Esophagus squamous epithelium (tissue), 5 donors: ENCODE measurements around the gene OPCML. TPM values are rescaled to one million over a fixed set of nuclear protein-coding genes. Genes with fewer than 3 reads are reported as not detected.

Source experiments
- DNase-seq: peaks from one replicate; lab custom pipeline; 2025; lab: John Stamatoyannopoulos, UW
- H3K27ac ChIP-seq, 4 donors: fragments of 200-600 bp; sonication (generic); one replicate each; pipeline ENCODE4 v1.5.1; 2016 to 2019; ENCODE audit warnings: mild to moderate bottlenecking in 1 of 4
- H3K27me3 ChIP-seq, 4 donors: fragments of 200-600 bp; sonication (generic); 1 replicate in 3 of 4; 2 replicates in 1 of 4; pipeline versions ENCODE4 v1.5.1 to v1.6.0; 2017 to 2021; ENCODE audit warnings: antibody characterized with exemption in 1 of 4
- H3K36me3 ChIP-seq, 3 donors: fragments of 200-600 bp; sonication (generic); one replicate each; pipeline ENCODE4 v1.5.1; 2016 to 2019
- H3K4me1 ChIP-seq, 3 donors: fragments of 200-600 bp; sonication (generic); one replicate each; pipeline ENCODE4 v1.5.1; 2017 to 2019
- H3K4me3 ChIP-seq, 4 donors: fragments of 200-600 bp; sonication (generic); 1 replicate in 3 of 4; 2 replicates in 1 of 4; pipeline ENCODE4 v1.5.1; 2016 to 2019; ENCODE audit warnings: mild to moderate bottlenecking in 2 of 4, moderate library complexity in 1 of 4
- H3K9me3 ChIP-seq, 3 donors: fragments of 200-600 bp; sonication (generic); one replicate each; pipeline ENCODE4 v1.5.1; 2016 to 2019
- POLR2A ChIP-seq, 4 donors: fragments of 450-650 bp; IDR thresholded peaks; one replicate each; pipeline ENCODE4 v1.6.1; 2017; ENCODE audit warnings: antibody characterized with exemption in 4 of 4, mild to moderate bottlenecking in 4 of 4, moderate library complexity in 3 of 4
- WGBS, 2 donors: methylation state at CpG; one replicate each; pipeline ENCODE4 v1.1.5; 2018; 5-methylcytosine and 5-hydroxymethylcytosine counted together
- intact Hi-C: fragments of 100-400 bp; cut with DNase I; formaldehyde crosslinking; loops from one replicate; pipeline ENCODE4 v1.15.0; 2022
- total RNA-seq, 4 donors: library from RNA; depleted of rRNA; stranded (reverse); fragments of >200 nt; gene quantifications; one replicate each; pipeline ENCODE4 v1.1.0, GENCODE V29; 2016
- TF ChIP-seq, protein P1 (sequence below), 6 experiments: fragments of 450-650 bp in 4 of 6; fragments of 200-600 bp in 2 of 6; sonication (generic) in 2 of 6; IDR thresholded peaks; one replicate each; pipeline ENCODE4 v1.5.1; 2016 to 2019; ENCODE audit warnings: antibody characterized with exemption in 6 of 6, mild to moderate bottlenecking in 4 of 6, moderate library complexity in 4 of 6
- donor health status: DM: yes; HTN: yes; CAD: no.

The OPCML gene
- total RNA-seq, 4 donors from 2014 or later = under 0.01 TPM; not detected in 3

GRCh38 chr11:132790971-132791370 is 741.3 kb downstream of the OPCML start:
- 70 to 72% methylated on average over 7 of the region's 7 CpGs for whole genome bisulfite sequencing, 2 donors
- H3K36me3 ChIP-seq = no peaks in the 10 kb centered on the region
- intact Hi-C loops = no loop called here
- no peak overlapping the region for H3K4me3 ChIP-seq
- no peak for TF ChIP-seq POLR2A (IDR thresholded peaks at IDR 0.05)
- TF ChIP-seq, protein P1, sequence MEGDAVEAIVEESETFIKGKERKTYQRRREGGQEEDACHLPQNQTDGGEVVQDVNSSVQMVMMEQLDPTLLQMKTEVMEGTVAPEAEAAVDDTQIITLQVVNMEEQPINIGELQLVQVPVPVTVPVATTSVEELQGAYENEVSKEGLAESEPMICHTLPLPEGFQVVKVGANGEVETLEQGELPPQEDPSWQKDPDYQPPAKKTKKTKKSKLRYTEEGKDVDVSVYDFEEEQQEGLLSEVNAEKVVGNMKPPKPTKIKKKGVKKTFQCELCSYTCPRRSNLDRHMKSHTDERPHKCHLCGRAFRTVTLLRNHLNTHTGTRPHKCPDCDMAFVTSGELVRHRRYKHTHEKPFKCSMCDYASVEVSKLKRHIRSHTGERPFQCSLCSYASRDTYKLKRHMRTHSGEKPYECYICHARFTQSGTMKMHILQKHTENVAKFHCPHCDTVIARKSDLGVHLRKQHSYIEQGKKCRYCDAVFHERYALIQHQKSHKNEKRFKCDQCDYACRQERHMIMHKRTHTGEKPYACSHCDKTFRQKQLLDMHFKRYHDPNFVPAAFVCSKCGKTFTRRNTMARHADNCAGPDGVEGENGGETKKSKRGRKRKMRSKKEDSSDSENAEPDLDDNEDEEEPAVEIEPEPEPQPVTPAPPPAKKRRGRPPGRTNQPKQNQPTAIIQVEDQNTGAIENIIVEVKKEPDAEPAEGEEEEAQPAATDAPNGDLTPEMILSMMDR (IDR thresholded peaks at IDR 0.05) = no peak
- H3K9me3 ChIP-seq = no peaks in the 10 kb centered on the region
- no peaks in the 10 kb centered on the region for H3K4me1 ChIP-seq
- H3K27me3 ChIP-seq = no peaks in the 10 kb centered on the region
- DNase-seq = no peak
- H3K27ac ChIP-seq = no peak overlapping the region

DNA sequence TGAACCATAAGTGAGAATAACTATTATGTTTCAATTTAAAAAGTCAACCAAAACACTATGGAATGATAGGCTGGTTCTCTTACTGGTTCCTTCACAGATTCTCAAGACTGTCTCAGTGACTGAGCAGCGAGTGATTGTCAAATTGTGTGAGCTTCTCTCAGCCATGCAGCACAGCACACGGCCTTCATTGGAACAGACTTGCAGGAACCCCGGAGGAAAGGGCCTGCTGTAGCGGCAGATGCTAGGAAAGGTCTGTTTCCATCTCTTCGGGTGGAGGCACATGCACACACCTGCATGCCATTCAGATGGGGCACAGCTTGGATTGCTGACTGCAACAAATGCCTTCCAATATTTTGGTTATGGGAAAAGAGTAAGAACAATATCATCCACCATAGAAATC is 741.8 kb downstream of the OPCML start:
- H3K27ac ChIP-seq = no peak overlapping the region
- intact Hi-C loops = no loop called here
- H3K36me3 ChIP-seq = no peaks in the 10 kb centered on the region
- no peak overlapping the region for H3K4me3 ChIP-seq
- TF ChIP-seq, protein P1 (IDR thresholded peaks at IDR 0.05) = no peak
- no peak for TF ChIP-seq POLR2A (IDR thresholded peaks at IDR 0.05)
- H3K27me3 ChIP-seq = no peaks in the 10 kb centered on the region
- H3K9me3 ChIP-seq = no peaks in the 10 kb centered on the region
- no peak for DNase-seq
- WGBS, 2 donors = 75 to 86% methylated on average over 2 to 5 of the region's 5 CpGs
- H3K4me1 ChIP-seq = no peaks in the 10 kb centered on the region

- Histone ChIP-seq H3K27ac (no peak overlapping the region), H3K27me3 (no peaks in the 10 kb centered on the region), H3K4me3 (no peak overlapping the region), H3K9me3 (no peaks in the 10 kb centered on the region), H3K36me3 (no peaks in the 10 kb centered on the region), H3K4me1 (no peaks in the 10 kb centered on the region)
- intact Hi-C loops = no loop called here
- DNase-seq = no peak
- WGBS, 2 donors = 56 to 68% methylated on average over 6 of the region's 6 CpGs
- TF ChIP-seq, protein P1 (IDR thresholded peaks at IDR 0.05) = no peak
- no peak for TF ChIP-seq POLR2A (IDR thresholded peaks at IDR 0.05)
Observed at GRCh38 chr11:132788816-132789325, 743.4 kb downstream of the OPCML start.

DNA sequence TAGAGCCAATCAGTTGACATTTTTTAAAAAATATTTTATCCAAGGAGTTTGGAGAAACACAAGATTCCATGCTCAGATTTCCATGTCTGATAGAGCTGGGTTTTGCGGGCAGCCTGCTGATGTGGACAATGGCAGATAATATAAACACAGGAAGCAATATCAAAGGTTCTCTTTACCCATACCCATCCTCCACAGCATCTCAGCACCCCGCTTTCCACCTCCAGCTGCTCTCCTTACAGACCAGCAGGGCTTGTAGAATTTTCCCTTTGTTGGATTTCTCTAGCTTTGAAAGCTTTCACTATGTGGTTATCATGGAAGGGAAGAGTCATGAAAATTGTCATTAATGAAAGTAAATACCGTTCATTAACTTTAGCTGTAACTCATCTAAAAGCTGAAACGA is 746.4 kb downstream of the OPCML start:
- 43 to 53% methylated on average over 4 of the region's 4 CpGs for WGBS, 2 donors
- no peak overlapping the region for H3K27ac ChIP-seq
- DNase-seq = no peak
- TF ChIP-seq, protein P1 (IDR thresholded peaks at IDR 0.05) = no peak
- TF ChIP-seq POLR2A (IDR thresholded peaks at IDR 0.05) = no peak
- H3K27me3 ChIP-seq = no peaks in the 10 kb centered on the region
- H3K4me3 ChIP-seq = no peak overlapping the region
- intact Hi-C loops = no loop called here
- H3K9me3 ChIP-seq = no peaks in the 10 kb centered on the region
- H3K4me1 ChIP-seq = no peaks in the 10 kb centered on the region
- H3K36me3 ChIP-seq = no peaks in the 10 kb centered on the region

DNA sequence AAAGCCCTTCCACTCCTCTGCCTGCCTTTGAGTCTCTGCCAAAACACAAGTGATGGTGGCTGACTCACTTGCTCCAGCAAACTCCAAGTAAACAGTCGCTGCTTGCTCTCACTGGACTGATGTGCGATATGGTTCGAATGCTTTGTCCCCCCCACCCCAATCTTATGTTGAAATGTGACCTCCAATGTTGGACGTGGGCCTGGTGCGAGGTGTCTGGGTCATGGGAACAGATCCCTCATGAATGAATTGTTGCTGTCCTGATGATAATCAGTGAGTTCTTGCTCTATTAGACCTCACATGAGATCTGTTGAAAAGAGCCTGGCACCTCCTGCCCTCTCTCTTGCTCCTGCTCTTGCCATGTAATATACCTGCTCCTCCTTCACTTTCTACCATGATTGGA is 747.9 kb downstream of the OPCML start:
- WGBS, 2 donors = 64 to 68% methylated on average over 5 of the region's 5 CpGs

More for the DNA sequence above, 747.9 kb downstream of the OPCML start:
- no peaks in the 10 kb centered on the region for H3K4me1 ChIP-seq
- TF ChIP-seq, protein P1 (IDR thresholded peaks at IDR 0.05) = no peak
- no peak for TF ChIP-seq POLR2A (IDR thresholded peaks at IDR 0.05)
- no peak for DNase-seq
- no peaks in the 10 kb centered on the region for H3K9me3 ChIP-seq
- no peaks in the 10 kb centered on the region for H3K36me3 ChIP-seq
- intact Hi-C loops = no loop called here
- H3K27ac ChIP-seq = no peak overlapping the region
- H3K27me3 ChIP-seq = no peaks in the 10 kb centered on the region
- no peak overlapping the region for H3K4me3 ChIP-seq
